ENCODE measurements around the gene CCSAP.
A peak's percentile ranks its signal among the peaks of the same experiment; 100 is the strongest.

The CCSAP gene

DNA sequence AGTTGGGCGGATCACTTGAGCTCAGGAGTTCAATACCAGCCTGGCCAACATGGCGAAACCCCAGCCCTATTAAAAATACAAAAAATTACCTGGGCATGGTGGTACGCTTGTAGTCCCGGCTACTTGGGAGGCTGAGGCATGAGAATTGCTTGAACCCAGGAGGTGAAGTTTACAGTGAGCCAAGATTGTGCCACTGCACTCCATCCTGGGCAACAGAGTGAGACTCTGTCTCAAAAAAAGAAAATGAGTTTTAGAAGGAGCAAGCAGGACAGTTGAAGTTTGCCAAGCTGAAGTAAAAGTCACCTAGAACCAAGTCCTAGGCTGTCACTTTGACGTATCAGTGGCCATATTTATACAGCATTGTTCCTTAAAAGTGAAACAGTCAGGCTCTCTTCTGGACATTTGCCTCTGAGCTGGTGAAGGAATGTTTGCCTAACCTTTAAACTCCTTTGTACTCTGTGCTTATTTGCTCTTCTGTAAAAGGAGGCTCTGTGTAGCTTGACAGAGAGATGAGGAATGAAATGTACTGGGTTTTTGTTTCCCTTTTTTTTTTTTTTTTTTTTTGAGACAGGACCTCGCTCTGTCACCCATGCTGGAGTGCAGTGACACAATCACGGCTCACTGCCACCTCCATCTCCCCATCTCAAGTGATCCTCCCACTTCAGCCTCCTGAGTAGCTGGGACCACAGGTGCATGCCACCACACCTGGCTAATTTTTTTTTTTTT is 69.2 kb downstream of the CCSAP start:
- peak overlapping the region; percentile 91 for H3K27ac ChIP-seq
- TF ChIP-seq, protein P1, sequence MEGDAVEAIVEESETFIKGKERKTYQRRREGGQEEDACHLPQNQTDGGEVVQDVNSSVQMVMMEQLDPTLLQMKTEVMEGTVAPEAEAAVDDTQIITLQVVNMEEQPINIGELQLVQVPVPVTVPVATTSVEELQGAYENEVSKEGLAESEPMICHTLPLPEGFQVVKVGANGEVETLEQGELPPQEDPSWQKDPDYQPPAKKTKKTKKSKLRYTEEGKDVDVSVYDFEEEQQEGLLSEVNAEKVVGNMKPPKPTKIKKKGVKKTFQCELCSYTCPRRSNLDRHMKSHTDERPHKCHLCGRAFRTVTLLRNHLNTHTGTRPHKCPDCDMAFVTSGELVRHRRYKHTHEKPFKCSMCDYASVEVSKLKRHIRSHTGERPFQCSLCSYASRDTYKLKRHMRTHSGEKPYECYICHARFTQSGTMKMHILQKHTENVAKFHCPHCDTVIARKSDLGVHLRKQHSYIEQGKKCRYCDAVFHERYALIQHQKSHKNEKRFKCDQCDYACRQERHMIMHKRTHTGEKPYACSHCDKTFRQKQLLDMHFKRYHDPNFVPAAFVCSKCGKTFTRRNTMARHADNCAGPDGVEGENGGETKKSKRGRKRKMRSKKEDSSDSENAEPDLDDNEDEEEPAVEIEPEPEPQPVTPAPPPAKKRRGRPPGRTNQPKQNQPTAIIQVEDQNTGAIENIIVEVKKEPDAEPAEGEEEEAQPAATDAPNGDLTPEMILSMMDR (IDR thresholded peaks at IDR 0.05), result no peak
- no peak for TF ChIP-seq ZFX (IDR thresholded peaks at IDR 0.05; ENCODE audit: borderline replicate concordance)

DNA sequence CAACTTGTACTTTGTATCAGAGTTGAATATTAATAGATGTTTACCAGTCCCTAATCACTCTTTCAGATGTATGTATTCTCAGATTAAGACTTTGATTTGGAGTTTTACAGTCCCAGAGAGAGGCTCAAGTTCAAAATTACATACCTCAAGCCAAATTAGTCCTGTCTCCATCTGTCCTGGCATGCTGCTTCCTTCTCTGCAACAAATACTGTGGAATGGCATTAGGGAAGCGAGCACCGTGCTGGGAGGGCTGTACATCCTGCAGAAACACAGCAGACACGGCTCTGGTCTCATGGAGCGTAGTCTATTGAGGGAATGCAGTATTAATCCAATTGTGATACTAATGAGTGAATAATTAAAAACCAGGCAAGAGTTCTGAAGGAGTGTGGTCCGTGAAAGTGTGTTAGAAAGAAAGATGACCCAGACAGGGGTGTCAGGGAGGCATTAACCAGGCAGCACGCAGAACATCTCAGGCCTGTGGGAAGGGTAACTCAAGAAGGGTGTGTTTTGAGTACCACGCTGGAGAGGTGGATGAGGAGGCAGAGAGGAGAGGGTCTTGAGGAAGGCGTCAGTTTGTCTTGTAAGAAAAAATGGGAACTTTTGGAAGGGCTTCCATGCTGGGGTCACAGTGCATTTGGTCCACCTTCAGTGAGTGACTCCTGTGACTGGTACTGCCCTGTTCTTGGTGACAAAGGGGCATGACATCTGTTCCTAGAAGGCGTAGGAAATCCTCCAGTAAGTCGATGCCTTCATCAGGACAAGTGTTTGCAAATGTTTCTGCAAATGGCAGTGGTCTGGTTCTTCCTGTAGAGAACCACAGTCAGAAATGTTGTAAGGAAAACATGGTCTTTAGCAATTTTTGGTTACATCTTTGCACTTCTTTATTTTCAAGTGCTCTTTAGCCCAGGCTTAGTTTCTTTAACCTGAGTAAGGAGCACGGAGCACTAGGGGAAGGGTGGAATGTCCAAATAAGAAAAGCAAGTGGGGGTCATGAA is 70.4 kb downstream of the CCSAP start:
- TF ChIP-seq, protein P1 (IDR thresholded peaks at IDR 0.05), result no peak
- TF ChIP-seq ZFX (IDR thresholded peaks at IDR 0.05; ENCODE audit: borderline replicate concordance), result no peak
- peak overlapping the region; percentile 91 for H3K27ac ChIP-seq

DNA sequence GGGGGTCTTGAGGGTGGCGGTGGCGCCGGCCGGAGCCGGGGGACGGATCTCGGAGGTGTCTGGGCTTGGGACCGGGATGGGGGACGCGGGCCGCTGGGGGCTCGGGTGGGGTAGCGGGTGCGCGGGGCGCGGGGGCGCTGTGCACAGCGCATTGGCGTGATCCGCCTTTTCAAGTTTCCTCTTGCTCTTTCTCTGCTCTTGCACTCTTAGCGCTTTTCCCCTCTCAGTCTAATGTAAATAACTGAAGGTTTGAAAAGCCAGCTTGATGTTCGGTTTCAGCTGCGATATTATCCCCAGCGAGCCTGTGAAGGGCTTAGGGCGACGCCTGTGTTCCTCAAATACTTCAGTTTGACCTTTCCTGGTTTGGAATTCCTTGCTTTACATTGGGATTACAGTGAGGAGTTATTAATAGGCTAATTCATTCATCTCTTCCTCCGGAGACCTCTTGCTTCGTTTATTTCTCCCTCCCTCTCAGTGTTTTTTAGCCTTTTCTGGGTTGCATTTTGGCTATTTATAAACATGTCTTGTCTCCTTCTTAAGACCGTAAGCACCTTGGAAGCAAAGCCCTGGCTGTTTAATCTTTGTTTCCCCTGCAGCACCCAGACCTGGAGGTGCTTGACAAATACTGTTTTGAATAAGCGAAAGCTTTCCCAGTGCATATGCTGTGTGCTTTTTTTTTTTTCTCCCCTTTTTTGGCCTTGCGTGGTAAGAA is 71.2 kb downstream of the CCSAP start:
- peak overlapping the region; percentile 91 for H3K27ac ChIP-seq
- TF ChIP-seq ZFX (IDR thresholded peaks at IDR 0.05; ENCODE audit: borderline replicate concordance), result no peak
- TF ChIP-seq, protein P1 (IDR thresholded peaks at IDR 0.05), result peak; percentile 20; the same call in 1 of the 2 replicates

Measured in 22Rv1 (cell line).